Activated CD8-positive, alpha-beta memory T cell treated with anti-CD3 and anti-CD28 coated beads for 4 hours (primary cell): ENCODE results near the gene DDX10.

Experiments
- DNase-seq, 2 donors: peaks; one replicate each; pipeline ENCODE4 v3.0.0-alpha.2; 2020; ENCODE audit warnings: low read depth in 2 of 2

DDX10 gene

GRCh38 chr11:108938604-108939003 lies 273.7 kb downstream of the DDX10 start:
- no peak for DNase-seq

- no peak for DNase-seq
These were observed 274.3 kb downstream of the DDX10 start for GRCh38 chr11:108939135-108939534.

GRCh38 chr11:108943853-108944252 lies 279.0 kb downstream of the DDX10 start:
- no peak for DNase-seq

GRCh38 chr11:108944471-108945178 lies 279.8 kb downstream of the DDX10 start:
- no peak for DNase-seq

- DNase-seq, result no peak
These were observed 280.5 kb downstream of the DDX10 start for GRCh38 chr11:108945341-108945740.

GRCh38 chr11:108947654-108948570 lies 283.0 kb downstream of the DDX10 start:
- DNase-seq, result no peak

- DNase-seq, result no peak
These were observed 293.7 kb downstream of the DDX10 start for GRCh38 chr11:108958368-108959104.

GRCh38 chr11:108959105-108959761 lies 294.4 kb downstream of the DDX10 start:
- no peak for DNase-seq

- DNase-seq, result no peak
These were observed 295.0 kb downstream of the DDX10 start for GRCh38 chr11:108959874-108960273.

GRCh38 chr11:108960501-108960900 lies 295.6 kb downstream of the DDX10 start:
- no peak for DNase-seq

GRCh38 chr11:108961095-108961494 lies 296.2 kb downstream of the DDX10 start:
- no peak for DNase-seq

- DNase-seq, result no peak
These were observed 298.2 kb downstream of the DDX10 start for GRCh38 chr11:108963118-108963517.

- no peak for DNase-seq
These were observed 300.6 kb downstream of the DDX10 start for GRCh38 chr11:108965306-108966001.

GRCh38 chr11:108966206-108966605 lies 301.3 kb downstream of the DDX10 start:
- no peak for DNase-seq

- no peak for DNase-seq
These were observed 302.1 kb downstream of the DDX10 start for GRCh38 chr11:108966978-108967377.

- no peak for DNase-seq
These were observed 302.7 kb downstream of the DDX10 start for GRCh38 chr11:108967571-108967970.

GRCh38 chr11:108970221-108970991 lies 305.5 kb downstream of the DDX10 start:
- no peak for DNase-seq

GRCh38 chr11:108973402-108974162 lies 308.7 kb downstream of the DDX10 start:
- no peak for DNase-seq

GRCh38 chr11:108975026-108975425 lies 310.2 kb downstream of the DDX10 start:
- DNase-seq, result no peak
